NCI-H2227 (cell line): ENCODE measurements around the gene RAD9A.
"Not testable (repeated sequence)": the region's sequence is repeated elsewhere in the genome, so short reads cannot be mapped to it uniquely, and the experiment has no call there.

Source experiments
- DNase-seq: peaks from one replicate; lab custom pipeline; 2025; ENCODE audit not compliant: unreplicated experiment; lab: John Stamatoyannopoulos, UW

RAD9A gene

GRCh38 chr11:67395555-67396258 lies 3.9 kb downstream of the RAD9A start:
- DNase-seq, result no peak

GRCh38 chr11:67396259-67396581 lies 4.4 kb downstream of the RAD9A start:
- no peak for DNase-seq

GRCh38 chr11:67396587-67397389 lies 5.0 kb downstream of the RAD9A start:
- DNase-seq, result no peak

GRCh38 chr11:67397536-67397935 lies 5.8 kb downstream of the RAD9A start:
- DNase-seq, result no peak

GRCh38 chr11:67397986-67398660 lies 6.3 kb downstream of the RAD9A start:
- no peak for DNase-seq

GRCh38 chr11:67398661-67399563 lies 7.1 kb downstream of the RAD9A start:
- DNase-seq, result no peak

GRCh38 chr11:67400251-67400941 lies 8.6 kb downstream of the RAD9A start:
- peak; percentile 49 for DNase-seq

GRCh38 chr11:67400942-67401494 lies 9.2 kb downstream of the RAD9A start:
- DNase-seq, result no peak

GRCh38 chr11:67401495-67402191 lies 9.9 kb downstream of the RAD9A start, which contains the start of gene PPP1CA:
PPP1CA (minus strand) TSS chr11:67401858; CDS start chr11:67401782, 76 bp downstream.
- peak; percentile 92 for DNase-seq

GRCh38 chr11:67402192-67402839 lies 10.5 kb downstream of the RAD9A start:
- DNase-seq, result peak; percentile 66

- DNase-seq, result not testable (repeated sequence)
These were observed 11.3 kb downstream of the RAD9A start for GRCh38 chr11:67403085-67403484.

- DNase-seq, result no peak
These were observed 12.9 kb downstream of the RAD9A start for GRCh38 chr11:67404515-67405195.

- DNase-seq, result no peak
These were observed 13.4 kb downstream of the RAD9A start for GRCh38 chr11:67405196-67405567.

GRCh38 chr11:67405688-67406339 lies 14.0 kb downstream of the RAD9A start:
- DNase-seq, result no peak

- DNase-seq, result no peak
These were observed 14.7 kb downstream of the RAD9A start for GRCh38 chr11:67406420-67406968.

GRCh38 chr11:67406969-67407687 lies 15.3 kb downstream of the RAD9A start:
- no peak for DNase-seq

GRCh38 chr11:67407688-67408163 lies 15.9 kb downstream of the RAD9A start:
- no peak for DNase-seq
